Smooth muscle cell of the brain vasculature (primary cell): ENCODE results near the gene TRAF3IP3.
A peak's percentile ranks its signal among the peaks of the same experiment; 100 is the strongest.
"Not testable (repeated sequence)": the region's sequence is repeated elsewhere in the genome, so short reads cannot be mapped to it uniquely, and the experiment has no call there.

Source experiments
- DNase-seq: peaks from one replicate; pipeline ENCODE4 v3.0.0-alpha.2; 2012; ENCODE audit warnings: low read depth, low spot score

Gene TRAF3IP3

GRCh38 chr1:209767706-209768105 is 11.9 kb downstream of the TRAF3IP3 start:
- DNase-seq = no peak

GRCh38 chr1:209768354-209768774 is 12.5 kb downstream of the TRAF3IP3 start:
- no peak for DNase-seq

GRCh38 chr1:209769171-209769904 is 13.5 kb downstream of the TRAF3IP3 start:
- peak; percentile 93 for DNase-seq

GRCh38 chr1:209769971-209770370 is 14.1 kb downstream of the TRAF3IP3 start:
- DNase-seq = peak; percentile 20

GRCh38 chr1:209770636-209771415 is 15.0 kb downstream of the TRAF3IP3 start:
- DNase-seq = no peak

GRCh38 chr1:209772126-209772525 is 16.3 kb downstream of the TRAF3IP3 start:
- no peak for DNase-seq

GRCh38 chr1:209774592-209774991 is 18.7 kb downstream of the TRAF3IP3 start:
- no peak for DNase-seq

- no peak for DNase-seq
Measured at GRCh38 chr1:209775678-209776077, 19.8 kb downstream of the TRAF3IP3 start.

GRCh38 chr1:209777587-209777986 is 21.7 kb downstream of the TRAF3IP3 start:
- DNase-seq = no peak

GRCh38 chr1:209778102-209778501 is 22.2 kb downstream of the TRAF3IP3 start:
- DNase-seq = no peak

GRCh38 chr1:209780268-209780667 is 24.4 kb downstream of the TRAF3IP3 start:
- no peak for DNase-seq

- no peak for DNase-seq
Measured at GRCh38 chr1:209783386-209783785, 27.5 kb downstream of the TRAF3IP3 start.

GRCh38 chr1:209784265-209785169 is 28.7 kb downstream of the TRAF3IP3 start, which contains the start of gene C1orf74:
Gene C1orf74 (minus strand): TSS chr1:209784559. CDS start chr1:209783634, 925 bp downstream.
- DNase-seq = peak; percentile 95

- no peak for DNase-seq
Measured at GRCh38 chr1:209785592-209785991, 29.7 kb downstream of the TRAF3IP3 start.

GRCh38 chr1:209786146-209786545 is 30.3 kb downstream of the TRAF3IP3 start:
- DNase-seq = no peak

- DNase-seq = no peak
Measured at GRCh38 chr1:209787551-209787950, 31.7 kb downstream of the TRAF3IP3 start.

GRCh38 chr1:209789245-209789644 is 33.4 kb downstream of the TRAF3IP3 start:
- DNase-seq = no peak

GRCh38 chr1:209790286-209791193 is 34.7 kb downstream of the TRAF3IP3 start:
- no peak for DNase-seq

GRCh38 chr1:209791920-209792319 is 36.1 kb downstream of the TRAF3IP3 start:
- no peak for DNase-seq

- DNase-seq = not testable (repeated sequence)
Measured at GRCh38 chr1:209793711-209794110, 37.9 kb downstream of the TRAF3IP3 start.
